ENCODE measurements around the gene SCN8A.
"Not testable (repeated sequence)": the region's sequence is repeated elsewhere in the genome, so short reads cannot be mapped to it uniquely, and the experiment has no call there.

Gene SCN8A

DNA sequence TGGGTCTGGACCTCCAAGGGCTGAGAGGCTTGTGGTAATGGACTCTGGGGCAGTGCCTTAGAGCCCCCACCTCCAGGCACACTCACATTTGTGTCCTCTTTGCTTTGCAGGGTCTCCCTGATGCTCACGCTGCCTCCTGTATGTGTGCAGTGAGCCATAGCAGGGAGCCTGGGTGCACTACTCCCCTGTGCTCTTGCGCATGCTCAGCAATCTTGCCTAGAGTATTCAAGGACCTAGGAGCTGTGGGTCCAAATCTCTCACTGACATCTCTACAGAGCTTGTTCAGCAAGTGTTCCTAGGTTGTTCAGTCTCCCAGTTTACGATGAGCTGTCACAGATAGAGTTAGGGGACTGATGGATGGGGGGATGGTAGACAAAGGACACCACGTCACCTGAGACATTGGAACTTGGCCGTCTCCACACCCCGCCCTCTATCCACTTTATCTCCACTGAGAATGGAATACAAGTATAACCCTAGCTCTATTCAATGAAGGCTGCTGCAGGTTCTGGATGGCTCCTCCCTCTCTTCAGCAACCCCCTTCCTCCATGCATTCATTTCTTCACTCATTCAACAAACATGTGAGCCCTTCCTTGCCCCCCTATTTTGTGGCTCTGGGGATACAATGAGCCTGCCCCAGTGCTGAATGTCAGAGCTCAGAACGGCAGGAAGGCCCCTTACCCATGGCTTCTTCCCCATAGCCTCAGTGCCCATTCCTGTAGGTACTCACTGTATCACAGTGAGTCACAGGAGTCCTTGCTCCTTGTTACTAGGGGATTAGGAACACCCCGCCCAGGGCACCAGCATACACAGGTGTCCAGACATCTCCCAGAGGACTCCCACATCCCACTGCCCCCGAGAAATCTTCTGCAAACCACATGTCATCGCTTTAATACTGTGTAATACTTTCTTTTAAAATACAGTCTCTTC lies 226.3 kb downstream of the SCN8A start:
- DNase-seq (ENCODE audit: low spot score) = no peak

DNA sequence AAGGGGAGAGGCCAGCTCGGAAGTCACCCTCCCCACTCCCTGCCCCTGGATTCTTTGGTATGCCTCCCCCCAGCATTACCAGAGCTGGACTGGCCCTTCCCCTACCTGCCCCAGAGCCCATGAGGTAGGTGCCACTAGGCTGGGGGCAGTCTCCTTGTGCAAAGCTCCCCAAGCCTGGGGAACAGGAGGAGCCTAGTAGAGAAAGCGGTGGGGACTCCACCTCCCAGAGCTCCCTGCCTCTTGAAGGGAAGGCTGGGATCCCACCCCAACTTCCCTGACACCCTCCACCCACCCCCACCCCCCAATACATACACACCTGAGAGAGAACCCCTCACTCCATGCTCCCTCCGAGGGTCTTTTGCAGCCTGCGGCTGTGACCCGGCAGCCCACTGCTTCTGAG lies 227.1 kb downstream of the SCN8A start:
- DNase-seq (ENCODE audit: low spot score) = no peak

DNA sequence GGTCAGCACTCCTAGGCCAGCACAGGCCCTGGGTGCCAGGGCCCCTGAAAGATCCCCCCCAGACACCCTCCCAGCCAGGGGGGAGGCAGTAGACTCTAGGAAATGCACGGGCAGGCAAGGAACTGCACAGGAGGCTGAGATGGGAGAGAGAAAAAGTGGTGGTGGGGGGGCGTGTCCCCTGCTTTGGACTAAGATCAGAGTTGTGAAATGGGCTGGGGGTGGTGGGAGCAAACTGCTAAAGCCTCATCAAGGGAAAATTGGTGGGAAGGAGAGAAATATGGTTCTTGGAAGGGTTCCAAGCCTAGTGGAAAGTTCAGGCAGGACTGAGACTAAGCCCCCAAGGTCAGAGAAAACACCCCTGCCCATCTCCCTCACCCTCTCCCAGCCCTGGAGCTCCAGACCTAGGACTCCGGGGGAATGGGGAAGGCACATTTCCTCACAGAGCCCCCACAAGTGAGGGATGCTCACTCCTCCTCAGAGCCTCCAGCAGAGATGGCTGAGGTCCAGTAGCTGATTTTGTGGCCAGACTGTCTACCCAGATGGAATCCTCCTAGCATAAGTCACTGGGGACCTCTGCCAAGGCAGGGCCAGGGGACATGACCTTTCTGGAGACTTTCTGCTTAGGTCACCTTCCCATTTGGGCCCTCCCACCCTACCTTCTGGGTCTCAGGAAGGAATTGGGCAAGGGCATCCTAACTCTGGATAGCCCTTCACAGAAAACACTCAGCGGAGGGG lies 227.7 kb downstream of the SCN8A start:
- no peak for DNase-seq (ENCODE audit: low spot score)

DNA sequence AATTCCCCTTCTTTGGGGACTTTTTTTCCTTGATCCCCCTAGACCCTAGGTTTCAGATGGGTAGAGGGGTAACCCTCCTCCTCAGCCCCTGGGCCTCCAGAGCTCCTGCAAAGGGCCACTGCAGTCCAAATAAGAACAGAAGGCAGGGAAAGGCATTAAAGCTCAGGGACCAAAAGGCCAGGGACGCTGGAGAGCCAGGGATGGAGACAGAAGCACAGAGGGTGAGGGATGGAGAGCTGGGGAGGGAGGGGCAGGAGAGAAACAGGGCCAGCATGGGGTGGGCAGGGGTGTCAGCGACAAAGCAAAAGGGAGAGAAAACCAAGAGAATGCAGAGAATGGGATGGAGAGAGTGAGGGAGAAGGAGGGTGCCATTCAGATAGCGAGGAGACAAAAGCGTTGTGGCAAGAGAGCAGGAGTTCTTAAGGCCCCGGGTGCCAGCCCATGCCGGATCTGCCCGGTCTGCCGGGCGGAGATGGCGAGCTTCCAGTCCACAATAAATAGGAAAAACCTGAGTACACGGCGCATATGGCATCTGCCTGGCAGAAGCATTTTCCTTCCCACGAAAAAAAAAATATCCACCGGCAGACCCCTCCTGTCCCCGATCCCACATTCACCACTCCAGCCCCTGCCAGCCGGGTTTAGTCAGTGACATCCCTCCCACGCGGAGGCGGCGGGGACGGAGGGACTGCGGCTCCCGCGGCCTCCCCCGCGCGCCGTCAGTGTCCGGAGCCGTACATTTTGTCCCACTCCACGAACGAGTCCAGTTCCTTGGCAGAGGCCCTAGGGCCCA lies 228.9 kb downstream of the SCN8A start:
- no peak for DNase-seq (ENCODE audit: low spot score)

DNA sequence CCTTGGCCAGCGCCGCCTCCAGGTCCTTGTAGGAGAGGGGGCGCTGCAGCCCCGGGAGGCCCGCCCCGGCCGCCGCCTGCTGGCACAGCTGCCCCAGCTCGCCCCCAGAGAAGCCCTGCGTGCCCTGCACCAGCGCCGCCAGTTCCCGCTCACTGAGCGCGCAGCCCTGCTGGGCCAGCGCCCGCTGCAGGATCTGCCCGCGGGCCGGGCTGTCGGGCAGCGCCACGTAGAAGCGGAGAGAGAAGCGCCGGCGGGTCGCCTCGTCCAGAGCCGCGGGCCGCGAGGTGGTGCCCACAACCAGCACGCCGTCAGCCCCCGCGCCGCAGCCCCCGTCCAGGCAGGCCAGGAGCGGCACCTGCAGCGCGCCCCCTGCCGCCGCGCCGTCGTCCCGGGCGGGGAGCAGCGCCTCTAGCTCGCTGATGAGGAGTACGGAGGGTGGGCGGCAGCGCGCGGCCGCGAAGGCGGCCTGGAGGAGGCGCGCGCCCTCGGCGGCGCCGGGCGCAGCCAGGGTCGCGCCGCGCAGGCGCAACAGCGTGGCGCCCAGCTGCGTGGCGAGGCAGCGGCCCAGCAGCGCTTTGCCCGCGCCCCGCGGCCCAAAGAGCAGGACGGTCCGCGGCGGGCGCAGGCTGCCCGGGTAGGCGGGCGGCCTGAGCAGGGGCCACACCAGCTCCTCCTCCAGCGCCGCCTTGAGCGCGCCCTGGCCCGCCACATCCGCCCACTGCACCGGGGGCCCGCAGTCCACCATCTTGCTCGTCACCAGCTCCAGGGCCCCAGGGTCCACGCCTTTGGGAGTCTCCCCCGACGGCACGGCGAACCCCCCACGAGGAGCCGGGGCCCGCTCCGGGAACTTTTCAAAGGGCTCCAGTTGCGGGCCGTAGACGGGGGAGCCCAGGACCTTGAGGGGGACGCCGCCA lies 229.8 kb downstream of the SCN8A start:
- DNase-seq (ENCODE audit: low spot score) = peak; percentile 43

DNA sequence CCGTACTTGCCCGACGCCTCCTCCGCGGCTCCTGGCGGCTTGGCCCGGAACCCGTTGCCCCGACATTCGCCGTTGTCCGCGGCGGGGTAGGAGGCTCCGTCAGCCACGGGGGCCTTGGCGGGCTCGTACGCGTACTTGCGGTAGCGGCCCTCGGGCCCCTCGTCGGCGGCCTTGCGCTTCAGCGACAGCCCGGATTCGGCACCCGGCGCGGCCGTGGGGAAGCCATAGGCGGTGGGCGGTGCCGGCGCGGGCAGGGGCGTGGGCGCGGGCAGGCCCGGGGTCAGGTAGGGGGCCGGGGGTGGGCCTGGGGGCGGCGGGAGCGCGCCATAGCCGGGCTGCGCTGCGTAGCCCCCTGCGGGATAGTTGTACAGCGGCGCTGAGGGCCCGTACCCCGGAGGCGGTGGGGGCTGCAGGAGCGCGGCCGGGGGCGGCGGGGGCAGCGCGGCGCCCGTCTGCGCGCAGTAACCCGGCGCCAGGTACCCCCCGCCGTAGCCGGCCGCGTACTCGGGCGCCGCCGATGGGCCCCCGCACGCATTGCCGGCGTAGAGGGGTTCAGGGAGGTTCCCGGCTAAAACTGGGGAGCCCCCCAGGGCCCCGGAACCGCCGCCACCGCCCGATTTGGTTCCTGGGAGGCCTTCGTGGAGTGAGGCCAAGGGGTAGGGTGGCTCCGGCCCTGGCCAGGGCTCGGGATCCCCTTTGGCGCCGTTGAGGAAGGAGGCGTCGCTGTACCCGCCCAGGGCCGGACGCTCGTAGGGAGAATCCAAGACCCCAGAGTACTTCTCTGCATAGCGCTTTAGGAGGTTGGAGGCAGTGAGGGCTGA lies 230.6 kb downstream of the SCN8A start:
- DNase-seq (ENCODE audit: low spot score) = no peak

DNA sequence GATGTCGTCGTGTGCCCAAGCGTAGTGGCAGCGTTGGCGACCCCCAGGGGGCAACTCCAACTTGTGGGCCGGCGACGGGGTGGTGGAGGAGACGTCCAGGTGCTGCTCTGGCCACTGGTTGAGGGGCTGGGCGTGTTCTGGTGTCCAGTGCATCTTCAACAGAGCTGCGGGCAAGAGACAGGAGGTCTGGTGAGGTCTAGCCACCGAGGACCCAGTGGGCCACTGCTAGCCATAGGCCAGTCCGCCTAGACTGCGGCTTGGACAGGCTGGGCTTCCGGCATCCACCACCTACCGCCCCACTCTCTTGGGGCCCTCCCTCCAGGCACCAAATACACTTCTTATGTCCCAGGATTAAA lies 231.2 kb downstream of the SCN8A start:
- DNase-seq (ENCODE audit: low spot score) = no peak

DNA sequence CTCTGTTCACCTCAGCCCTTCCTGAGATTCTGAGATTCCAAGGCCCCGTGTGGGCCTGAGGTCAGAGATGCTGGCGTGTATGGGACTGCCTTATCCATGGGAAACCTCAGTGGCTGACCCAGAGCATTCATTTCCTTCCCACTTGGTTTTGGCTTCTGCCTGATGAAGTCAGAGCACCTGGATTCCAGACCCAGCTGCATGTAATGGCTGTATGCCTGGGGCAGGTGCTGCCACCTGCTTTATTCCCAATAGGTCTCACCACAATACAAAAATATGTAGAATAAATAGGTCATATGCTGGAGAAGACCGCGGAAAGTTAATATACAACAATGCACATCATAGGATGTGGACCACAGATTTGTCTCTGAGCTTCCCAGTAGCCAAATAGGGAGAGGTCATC lies 231.9 kb downstream of the SCN8A start:
- DNase-seq (ENCODE audit: low spot score) = no peak

DNA sequence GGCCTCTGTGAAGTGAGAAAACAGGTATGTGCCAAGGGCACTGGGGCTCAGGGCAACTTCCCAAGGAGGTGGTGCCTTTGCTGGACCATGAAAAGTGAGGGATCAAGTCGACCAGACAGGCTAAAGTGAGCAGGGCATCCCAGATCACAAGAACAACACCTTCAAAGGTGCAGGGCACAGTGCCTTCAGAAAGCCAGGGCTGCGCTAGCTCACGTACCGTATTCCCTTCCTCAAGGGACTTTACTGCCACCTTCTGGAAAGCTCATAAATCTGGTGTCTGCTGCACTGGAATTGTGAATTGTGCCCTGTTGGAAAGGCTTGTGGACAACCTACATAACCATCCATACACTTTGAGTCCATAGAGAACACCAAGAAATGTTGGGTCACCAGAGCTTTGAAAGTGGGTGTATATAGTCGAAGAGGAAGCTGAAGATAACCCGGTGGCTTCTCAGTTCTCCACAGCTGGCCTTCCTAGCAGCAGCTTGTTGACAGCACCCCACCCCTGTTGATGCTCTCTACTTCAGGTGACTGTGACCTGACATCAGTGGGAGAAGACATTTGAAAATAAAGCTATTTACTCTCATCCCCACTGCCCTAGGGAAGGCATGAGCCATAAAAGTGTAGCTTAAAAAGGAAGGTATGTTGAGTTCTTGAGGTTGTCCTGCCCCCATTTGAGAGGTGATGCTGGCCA lies 233.0 kb downstream of the SCN8A start:
- DNase-seq (ENCODE audit: low spot score) = peak; percentile 51

DNA sequence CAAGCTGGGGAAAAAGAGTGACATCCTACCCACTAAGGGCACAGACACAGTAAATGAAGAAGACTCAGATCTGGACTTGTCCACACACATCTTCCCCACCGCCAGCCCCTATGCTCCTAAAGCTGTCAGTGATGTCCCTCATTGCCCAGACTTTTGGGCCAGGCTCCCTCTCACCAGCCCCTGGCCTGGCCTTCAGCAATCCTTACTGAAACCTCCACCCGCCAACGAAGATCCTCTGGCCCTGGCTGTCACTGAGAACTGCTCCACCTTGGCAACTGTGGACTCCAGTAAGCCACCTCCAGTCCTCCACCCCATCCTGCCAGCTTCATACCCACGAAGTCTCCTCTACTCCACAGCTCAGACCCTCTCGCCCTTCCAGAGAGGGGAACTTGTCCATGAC lies 234.2 kb downstream of the SCN8A start:
- DNase-seq (ENCODE audit: low spot score) = no peak

DNA sequence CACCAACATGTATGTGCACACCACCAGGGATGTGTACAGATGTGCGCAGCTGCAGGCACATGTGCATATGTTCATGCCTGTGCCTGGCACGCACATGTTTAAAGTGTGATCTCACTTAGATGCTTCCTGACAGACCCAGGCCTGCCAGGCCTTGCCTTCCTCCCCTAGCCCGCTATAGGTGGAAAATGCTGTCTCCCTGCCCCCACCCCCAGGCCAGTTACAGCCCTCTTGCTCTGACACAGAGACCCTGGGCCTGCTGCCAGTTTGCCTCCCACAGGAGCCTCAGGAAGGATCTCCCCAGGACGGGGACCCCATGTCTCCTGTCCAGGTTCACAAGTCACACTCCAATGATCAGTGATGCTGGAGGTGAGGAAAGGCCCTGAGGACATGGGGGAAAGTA lies 235.8 kb downstream of the SCN8A start:
- no peak for DNase-seq (ENCODE audit: low spot score)

DNA sequence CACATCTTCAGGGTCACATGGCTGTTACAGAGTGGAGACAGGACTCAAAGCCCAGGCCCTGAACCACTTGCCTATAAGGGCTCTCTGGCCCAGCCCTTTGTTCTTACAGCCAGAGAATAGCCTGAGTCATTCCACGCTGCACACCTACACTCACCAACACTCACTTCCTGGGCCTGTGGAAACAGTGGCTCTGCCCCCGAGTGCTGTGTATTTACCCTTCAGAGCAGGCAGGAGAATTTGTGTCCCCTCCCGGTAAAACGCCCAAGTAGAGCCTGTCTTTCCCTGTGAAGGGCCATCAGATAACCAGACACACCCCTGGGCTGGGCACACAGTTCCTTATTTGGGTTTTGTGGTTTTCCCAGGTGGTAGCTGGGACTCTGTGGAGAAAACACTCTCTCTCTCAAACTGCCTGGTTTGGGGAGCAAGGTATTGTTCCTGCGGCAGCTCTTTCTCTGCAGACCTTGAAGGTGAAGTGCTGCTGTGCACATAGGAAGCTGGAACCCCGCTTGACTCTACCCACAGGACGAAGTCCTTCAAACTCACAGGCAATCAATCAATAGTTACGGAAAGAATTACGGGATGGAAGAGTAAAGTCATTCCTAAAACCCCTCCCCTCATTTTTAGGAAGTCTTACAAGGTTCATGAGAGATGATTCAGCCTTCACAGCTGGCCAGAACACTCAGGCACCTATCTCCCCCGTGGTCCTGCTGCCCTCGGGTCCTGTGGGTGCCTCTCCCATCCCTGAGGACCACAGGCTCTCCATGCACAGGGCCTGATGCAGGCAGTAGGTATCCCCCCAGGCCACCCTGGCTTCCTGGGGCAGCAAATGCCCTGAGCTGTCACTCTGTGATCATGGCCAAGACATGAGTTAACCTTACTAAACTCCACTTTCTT lies 237.1 kb downstream of the SCN8A start:
- DNase-seq (ENCODE audit: low spot score) = no peak

DNA sequence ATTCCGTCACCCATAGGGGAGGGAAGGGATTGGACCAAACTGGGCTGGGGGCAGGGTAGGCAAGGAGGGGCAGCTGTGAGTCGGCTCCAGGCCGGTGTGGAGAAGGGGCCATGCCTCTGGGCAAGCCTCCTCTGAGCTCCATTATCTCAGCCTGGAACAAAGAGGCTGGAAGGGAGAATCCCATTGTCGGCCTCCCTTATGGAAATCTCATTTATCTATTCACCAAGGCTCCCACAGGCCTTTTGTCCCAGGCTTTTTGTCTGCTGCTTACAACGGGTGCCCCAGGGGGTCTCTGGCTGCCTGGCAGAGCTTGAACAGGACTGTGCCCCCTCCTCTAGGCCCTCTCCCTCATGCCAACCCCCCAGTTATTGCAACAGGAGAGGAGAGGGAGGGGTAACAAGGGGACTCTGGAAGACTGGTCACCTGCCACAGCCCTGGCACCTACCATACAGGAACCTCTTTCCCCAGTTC lies 238.0 kb downstream of the SCN8A start:
- no peak for DNase-seq (ENCODE audit: low spot score)

DNA sequence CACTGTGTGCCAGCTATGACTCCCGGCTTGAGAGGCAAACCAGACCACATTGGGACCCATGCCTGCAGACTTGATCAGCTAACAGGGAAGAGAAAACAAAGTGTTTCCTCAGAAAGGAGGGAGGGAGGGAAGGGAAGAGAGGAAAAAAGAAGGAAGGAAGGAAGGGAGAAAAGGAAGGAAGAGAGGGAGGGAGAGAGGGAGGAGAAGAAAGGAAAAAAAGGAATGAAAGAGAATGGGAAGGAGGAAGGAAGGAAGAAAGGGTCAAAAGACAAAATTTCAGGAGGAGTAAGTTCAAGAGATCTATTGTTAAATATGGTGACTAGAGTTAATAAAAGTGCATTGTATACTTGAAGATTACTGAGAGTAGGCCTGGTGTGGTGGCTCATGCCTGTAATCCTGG lies 238.6 kb downstream of the SCN8A start:
- no peak for DNase-seq (ENCODE audit: low spot score)

DNA sequence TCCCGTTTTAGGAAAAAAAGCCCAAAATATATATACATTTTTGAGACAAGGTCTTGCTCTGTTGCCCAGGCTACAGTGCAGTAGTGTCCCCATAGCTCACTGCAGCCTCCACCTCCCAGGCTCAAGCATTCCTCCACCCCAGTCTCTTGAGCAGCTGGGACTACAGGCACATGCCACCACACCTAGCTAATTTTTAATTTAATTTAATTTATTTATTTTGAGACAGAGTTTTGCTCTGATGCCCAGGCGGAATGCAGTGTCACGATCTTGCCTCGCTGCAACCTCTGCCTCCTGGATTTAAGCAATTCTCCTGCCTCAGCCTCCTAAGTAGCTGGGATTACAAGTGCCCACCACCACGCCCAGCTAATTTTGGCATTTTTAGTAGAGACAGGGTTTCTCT lies 240.8 kb downstream of the SCN8A start:
- DNase-seq (ENCODE audit: low spot score) = not testable (repeated sequence)

DNA sequence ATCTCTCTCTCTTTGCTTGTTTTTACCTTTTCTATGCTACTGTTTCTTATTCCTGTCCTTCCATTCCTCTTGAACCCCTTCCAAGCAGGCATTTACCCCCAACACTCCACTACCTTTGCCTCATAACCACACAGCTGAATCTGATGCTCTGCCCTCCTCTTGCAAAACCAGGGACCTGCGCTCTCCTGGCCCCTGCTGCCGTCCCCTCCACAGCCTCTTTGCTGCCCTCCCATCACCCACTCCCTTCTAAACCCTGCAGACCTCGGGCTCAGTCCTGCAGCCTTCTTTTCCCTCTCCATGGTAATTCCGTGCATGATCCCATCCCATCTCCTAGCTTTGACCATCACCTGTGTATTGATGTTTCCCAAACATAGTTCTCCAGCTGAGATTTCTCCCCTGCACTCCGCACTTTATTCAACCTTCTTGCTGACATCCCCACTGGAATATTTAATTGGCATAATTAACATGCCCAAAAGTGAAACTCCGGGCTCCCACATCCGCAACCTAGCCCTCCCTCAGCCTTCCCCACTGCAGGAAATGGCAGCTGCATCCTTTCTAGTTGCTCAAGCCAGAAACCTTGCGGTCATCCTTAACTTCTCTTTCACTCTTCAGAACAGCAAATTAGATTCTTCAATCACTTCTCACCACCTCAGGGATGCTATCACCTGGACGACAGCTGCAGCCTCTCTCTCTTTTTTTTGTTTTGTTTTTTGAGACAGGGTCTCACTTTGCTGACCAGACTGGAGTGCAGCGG lies 241.5 kb downstream of the SCN8A start:
- DNase-seq (ENCODE audit: low spot score) = no peak

DNA sequence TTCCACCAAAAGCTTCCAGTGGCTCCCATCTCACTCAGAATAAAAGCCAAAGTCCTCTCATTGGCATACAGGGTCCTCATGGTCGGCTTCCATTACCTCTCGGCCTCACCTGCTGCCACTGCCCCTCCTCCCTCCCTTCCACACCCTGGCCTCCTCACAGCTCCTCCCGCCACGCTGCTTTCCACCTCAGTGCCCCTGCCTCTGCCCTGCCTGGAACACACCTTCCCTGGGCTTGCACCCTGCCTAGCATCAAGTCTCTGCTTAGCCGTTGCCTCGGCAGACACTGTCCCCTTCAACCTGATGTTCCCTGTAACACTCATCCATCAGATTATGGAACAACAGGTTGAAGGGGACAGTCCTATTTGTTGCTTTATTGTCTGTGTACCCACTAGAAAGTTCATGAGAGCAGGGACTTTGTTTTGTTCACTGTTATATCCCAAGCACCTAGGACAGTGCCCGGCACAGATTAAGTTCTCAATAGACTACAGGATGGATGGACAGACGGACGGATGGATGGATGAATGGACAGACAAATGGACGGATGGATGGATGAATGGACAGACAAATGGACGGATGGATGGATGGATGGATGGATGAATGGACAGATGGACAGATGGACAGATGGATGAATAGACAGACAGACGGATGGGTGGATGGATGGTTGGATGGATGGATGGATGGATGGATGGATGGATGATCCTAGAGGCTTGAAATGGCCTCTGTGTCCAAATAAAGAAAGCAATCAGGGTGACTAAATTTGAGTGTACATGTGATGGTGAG lies 242.6 kb downstream of the SCN8A start:
- no peak for DNase-seq (ENCODE audit: low spot score)
